ENCODE measurements around the gene DOC2A. TPM values are rescaled to one million over a fixed set of nuclear protein-coding genes. Genes with fewer than 3 reads are reported as not detected.

Gene DOC2A
- total and polyA plus RNA-seq, 9 of the 15 experiments (the other 6 are each of a cell fraction or from before 2014, with no cell fraction given), result 0.03 to 0.38 (median 0.28) TPM; not detected in 1

GRCh38 chr16:29961479-29962343 lies 49.1 kb downstream of the DOC2A start, which contains the start of gene TMEM219:
TSS of gene TMEM219 (plus strand) at chr16:29962079. CDS start at chr16:29963144, 1,065 bp downstream.
- H3K9me1 ChIP-seq (ENCODE audit: control insufficient read depth, insufficient read depth, low read length), result no peaks in the 10 kb centered on the region
- under 1% methylated on average over 59 of the region's 75 CpGs for WGBS (ENCODE audit: insufficient coverage, low coverage, missing lambda C conversion rate)
- peaks cover 7% of the 10 kb centered on the region; the same call in 2 of the 3 replicates for H3K79me2 ChIP-seq (ENCODE audit: control insufficient read depth, insufficient read depth, low read length)
- intact Hi-C loops (cut with micrococcal nuclease) (loop anchor here (5.0 kb wide), 1 partner anchor 34 kb away; the partner anchor contains the start of gene KCTD13), in situ Hi-C loops (cut with MboI) (no loop called here)
- TSS peak; percentile 97 for BruUV-seq (replicated peaks)
- H3K4me1 ChIP-seq (replicated peaks in 1 of 2; ENCODE audit: control insufficient read depth in 2 of 2, insufficient read depth in 2 of 2, low read length in 2 of 2), result peaks cover 12 to 20% of the 10 kb centered on the region in 2 experiments; a peak in 4 of 5 replicates
- H3K27me3 ChIP-seq (ENCODE audit: control insufficient read depth in 2 of 2, insufficient read depth in 2 of 2, low read length in 2 of 2), result no peaks in the 10 kb centered on the region
- peak within 1 kb of the TSS; percentile 69 for H3K4me3 ChIP-seq
- peak within 1 kb of the TSS; percentile 85 for H3K27ac ChIP-seq (ENCODE audit: extremely low read depth, low read depth, low read length)
- DNase-seq (ENCODE audit: extremely low read depth in 1 of 4, low spot score in 3 of 4), result peak; percentile 94 to 99 (median 98)
- H3K9me3 ChIP-seq (replicated peaks; ENCODE audit: control insufficient read depth, insufficient read depth, low read depth, low read length), result no peaks in the 10 kb centered on the region; the same call in 1 of the 2 replicates
- FAIRE-seq, result peak; percentile 74
- peak within 1 kb of the TSS; percentile 87 for H3K4me2 ChIP-seq (ENCODE audit: insufficient read depth, low read length)
- POLR2A ChIA-PET, result interaction anchor here (0.6 to 3.3 kb wide), 8 partner anchors 12 to 810 kb away, joined by 3 to 18 read pairs (median 4); partner anchors contain the start of gene TAOK2
- H3K9ac ChIP-seq (ENCODE audit: insufficient read depth in 1 of 2, low read depth in 2 of 2, low read length in 2 of 2), result peak within 1 kb of the TSS; percentile 86 to 95
- ATAC-seq, result peak; percentile 98
- H3K36me3 ChIP-seq (ENCODE audit: control insufficient read depth, insufficient read depth, low read length), result peaks cover 7% of the 10 kb centered on the region; the same call in 2 of the 3 replicates
- no peaks in the 10 kb centered on the region for H4K20me1 ChIP-seq (replicated peaks; ENCODE audit: control insufficient read depth, insufficient read depth, low read length)
- CTCF ChIA-PET (ENCODE audit: low intra/inter-chr PET ratio), result no interaction called here
- peak within 1 kb of the TSS; percentile 100 for H2AFZ ChIP-seq (ENCODE audit: low read depth, low read length)
- TF ChIP-seq NRF1 (conservative IDR thresholded peaks at IDR 0.05 in 1 of 2, IDR thresholded peaks at IDR 0.05 in 1 of 2) (peak; percentile 96 to 97), POLR2G (IDR thresholded peaks at IDR 0.05; ENCODE audit: low read depth, low read length) (peak; percentile 88), MAZ (CRISPR knock-in tag; conservative IDR thresholded peaks at IDR 0.05 in 1 of 2, IDR thresholded peaks at IDR 0.05 in 1 of 2) (peak; percentile 90 to 96), TCFL5 (CRISPR knock-in tag; conservative IDR thresholded peaks at IDR 0.05) (no peak), KLF10 (CRISPR knock-in tag; IDR thresholded peaks at IDR 0.05) (no peak), RB1 (IDR thresholded peaks at IDR 0.05; ENCODE audit: low read depth) (peak; percentile 85; the same call in 1 of the 2 replicates), CBFA2T2 (conservative IDR thresholded peaks at IDR 0.05) (no peak), ATF1 (CRISPR knock-in tag; IDR thresholded peaks at IDR 0.05) (no peak), ATF1 (tag; IDR thresholded peaks at IDR 0.05) (peak; percentile 87)
- TF ChIP-seq, protein P1, sequence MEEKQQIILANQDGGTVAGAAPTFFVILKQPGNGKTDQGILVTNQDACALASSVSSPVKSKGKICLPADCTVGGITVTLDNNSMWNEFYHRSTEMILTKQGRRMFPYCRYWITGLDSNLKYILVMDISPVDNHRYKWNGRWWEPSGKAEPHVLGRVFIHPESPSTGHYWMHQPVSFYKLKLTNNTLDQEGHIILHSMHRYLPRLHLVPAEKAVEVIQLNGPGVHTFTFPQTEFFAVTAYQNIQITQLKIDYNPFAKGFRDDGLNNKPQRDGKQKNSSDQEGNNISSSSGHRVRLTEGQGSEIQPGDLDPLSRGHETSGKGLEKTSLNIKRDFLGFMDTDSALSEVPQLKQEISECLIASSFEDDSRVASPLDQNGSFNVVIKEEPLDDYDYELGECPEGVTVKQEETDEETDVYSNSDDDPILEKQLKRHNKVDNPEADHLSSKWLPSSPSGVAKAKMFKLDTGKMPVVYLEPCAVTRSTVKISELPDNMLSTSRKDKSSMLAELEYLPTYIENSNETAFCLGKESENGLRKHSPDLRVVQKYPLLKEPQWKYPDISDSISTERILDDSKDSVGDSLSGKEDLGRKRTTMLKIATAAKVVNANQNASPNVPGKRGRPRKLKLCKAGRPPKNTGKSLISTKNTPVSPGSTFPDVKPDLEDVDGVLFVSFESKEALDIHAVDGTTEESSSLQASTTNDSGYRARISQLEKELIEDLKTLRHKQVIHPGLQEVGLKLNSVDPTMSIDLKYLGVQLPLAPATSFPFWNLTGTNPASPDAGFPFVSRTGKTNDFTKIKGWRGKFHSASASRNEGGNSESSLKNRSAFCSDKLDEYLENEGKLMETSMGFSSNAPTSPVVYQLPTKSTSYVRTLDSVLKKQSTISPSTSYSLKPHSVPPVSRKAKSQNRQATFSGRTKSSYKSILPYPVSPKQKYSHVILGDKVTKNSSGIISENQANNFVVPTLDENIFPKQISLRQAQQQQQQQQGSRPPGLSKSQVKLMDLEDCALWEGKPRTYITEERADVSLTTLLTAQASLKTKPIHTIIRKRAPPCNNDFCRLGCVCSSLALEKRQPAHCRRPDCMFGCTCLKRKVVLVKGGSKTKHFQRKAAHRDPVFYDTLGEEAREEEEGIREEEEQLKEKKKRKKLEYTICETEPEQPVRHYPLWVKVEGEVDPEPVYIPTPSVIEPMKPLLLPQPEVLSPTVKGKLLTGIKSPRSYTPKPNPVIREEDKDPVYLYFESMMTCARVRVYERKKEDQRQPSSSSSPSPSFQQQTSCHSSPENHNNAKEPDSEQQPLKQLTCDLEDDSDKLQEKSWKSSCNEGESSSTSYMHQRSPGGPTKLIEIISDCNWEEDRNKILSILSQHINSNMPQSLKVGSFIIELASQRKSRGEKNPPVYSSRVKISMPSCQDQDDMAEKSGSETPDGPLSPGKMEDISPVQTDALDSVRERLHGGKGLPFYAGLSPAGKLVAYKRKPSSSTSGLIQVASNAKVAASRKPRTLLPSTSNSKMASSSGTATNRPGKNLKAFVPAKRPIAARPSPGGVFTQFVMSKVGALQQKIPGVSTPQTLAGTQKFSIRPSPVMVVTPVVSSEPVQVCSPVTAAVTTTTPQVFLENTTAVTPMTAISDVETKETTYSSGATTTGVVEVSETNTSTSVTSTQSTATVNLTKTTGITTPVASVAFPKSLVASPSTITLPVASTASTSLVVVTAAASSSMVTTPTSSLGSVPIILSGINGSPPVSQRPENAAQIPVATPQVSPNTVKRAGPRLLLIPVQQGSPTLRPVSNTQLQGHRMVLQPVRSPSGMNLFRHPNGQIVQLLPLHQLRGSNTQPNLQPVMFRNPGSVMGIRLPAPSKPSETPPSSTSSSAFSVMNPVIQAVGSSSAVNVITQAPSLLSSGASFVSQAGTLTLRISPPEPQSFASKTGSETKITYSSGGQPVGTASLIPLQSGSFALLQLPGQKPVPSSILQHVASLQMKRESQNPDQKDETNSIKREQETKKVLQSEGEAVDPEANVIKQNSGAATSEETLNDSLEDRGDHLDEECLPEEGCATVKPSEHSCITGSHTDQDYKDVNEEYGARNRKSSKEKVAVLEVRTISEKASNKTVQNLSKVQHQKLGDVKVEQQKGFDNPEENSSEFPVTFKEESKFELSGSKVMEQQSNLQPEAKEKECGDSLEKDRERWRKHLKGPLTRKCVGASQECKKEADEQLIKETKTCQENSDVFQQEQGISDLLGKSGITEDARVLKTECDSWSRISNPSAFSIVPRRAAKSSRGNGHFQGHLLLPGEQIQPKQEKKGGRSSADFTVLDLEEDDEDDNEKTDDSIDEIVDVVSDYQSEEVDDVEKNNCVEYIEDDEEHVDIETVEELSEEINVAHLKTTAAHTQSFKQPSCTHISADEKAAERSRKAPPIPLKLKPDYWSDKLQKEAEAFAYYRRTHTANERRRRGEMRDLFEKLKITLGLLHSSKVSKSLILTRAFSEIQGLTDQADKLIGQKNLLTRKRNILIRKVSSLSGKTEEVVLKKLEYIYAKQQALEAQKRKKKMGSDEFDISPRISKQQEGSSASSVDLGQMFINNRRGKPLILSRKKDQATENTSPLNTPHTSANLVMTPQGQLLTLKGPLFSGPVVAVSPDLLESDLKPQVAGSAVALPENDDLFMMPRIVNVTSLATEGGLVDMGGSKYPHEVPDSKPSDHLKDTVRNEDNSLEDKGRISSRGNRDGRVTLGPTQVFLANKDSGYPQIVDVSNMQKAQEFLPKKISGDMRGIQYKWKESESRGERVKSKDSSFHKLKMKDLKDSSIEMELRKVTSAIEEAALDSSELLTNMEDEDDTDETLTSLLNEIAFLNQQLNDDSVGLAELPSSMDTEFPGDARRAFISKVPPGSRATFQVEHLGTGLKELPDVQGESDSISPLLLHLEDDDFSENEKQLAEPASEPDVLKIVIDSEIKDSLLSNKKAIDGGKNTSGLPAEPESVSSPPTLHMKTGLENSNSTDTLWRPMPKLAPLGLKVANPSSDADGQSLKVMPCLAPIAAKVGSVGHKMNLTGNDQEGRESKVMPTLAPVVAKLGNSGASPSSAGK (IDR thresholded peaks at IDR 0.05), result peak; percentile 92
